B cell (primary cell): ENCODE results near the gene SYTL1.

ENCODE experiments used
- CTCF ChIP-seq: fragments of 200-600 bp; IDR thresholded peaks from one replicate; pipeline ENCODE4 v1.8.0; 2022; ENCODE audit warnings: antibody characterized with exemption, mild to moderate bottlenecking
- EZH2 ChIP-seq: IDR thresholded peaks from 2 replicates; pipeline ENCODE4 v1.6.1; 2012; ENCODE audit warnings: borderline replicate concordance, low read depth, mild to moderate bottlenecking, moderate library complexity, low read length; ENCODE audit not compliant: insufficient read depth, poor library complexity, severe bottlenecking

- TF ChIP-seq CTCF = no peak
- TF ChIP-seq EZH2 = no peak
Measured at GRCh38 chr1:27322569-27323240, 19.1 kb upstream of the SYTL1 start.
